HepG2 (cell line): Measurements from ENCODE around the gene ZFHX3. TPM values are rescaled to one million over a fixed set of nuclear protein-coding genes. Genes with fewer than 3 reads are reported as not detected.

Source experiments
- AGO1 ChIP-seq: fragments of 200-400 bp; formaldehyde crosslinking; IDR thresholded peaks from 2 replicates; pipeline ENCODE4 v1.6.1; 2017; ENCODE audit warnings: mild to moderate bottlenecking, low read depth, low read length, moderate library complexity; ENCODE audit not compliant: poor library complexity, severe bottlenecking
- AGO2 ChIP-seq: fragments of 200-400 bp; formaldehyde crosslinking; optimal IDR thresholded peaks from 2 replicates; pipeline ENCODE3; 2017; ENCODE audit warnings: mild to moderate bottlenecking, low read depth, low read length, moderate library complexity
- ARID2 ChIP-seq: sonication (generic); formaldehyde crosslinking; IDR thresholded peaks from 2 replicates; pipeline ENCODE4 v1.8.1; 2022; ENCODE audit warnings: mild to moderate bottlenecking, missing genetic modification reagents, borderline replicate concordance
- CREB1 ChIP-seq, 2 experiments: fragments of 450-650 bp in 1 of 2; IDR thresholded peaks; 2 replicates each; pipeline ENCODE4 v1.6.1; 2016 to 2017; ENCODE audit warnings: control low read depth in 1 of 2, mild to moderate bottlenecking in 1 of 2, missing compliant biosample characterization in 1 of 2, missing genetic modification characterization in 1 of 2
- HNRNPK ChIP-seq: fragments of 200-400 bp; formaldehyde crosslinking; IDR thresholded peaks from 2 replicates; pipeline ENCODE4 v1.6.1; 2018; ENCODE audit warnings: low read length, low read depth, moderate library complexity, mild to moderate bottlenecking; ENCODE audit not compliant: poor library complexity, severe bottlenecking
- KDM2A ChIP-seq: sonication (generic); formaldehyde crosslinking; IDR thresholded peaks from 2 replicates; pipeline ENCODE4 v1.4.0; 2020; ENCODE audit warnings: low read depth, missing genetic modification reagents, borderline replicate concordance
- KLF13 ChIP-seq: sonication (generic); formaldehyde crosslinking; IDR thresholded peaks from 2 replicates; pipeline ENCODE4 v1.4.0; 2020; ENCODE audit warnings: mild to moderate bottlenecking, missing genetic modification reagents
- MTF2 ChIP-seq: sonication (generic); formaldehyde crosslinking; IDR thresholded peaks from 2 replicates; pipeline ENCODE4 v1.5.0; 2020; ENCODE audit warnings: missing genetic modification reagents, borderline replicate concordance
- RAD51 ChIP-seq: fragments of 450-650 bp; IDR thresholded peaks from 2 replicates; pipeline ENCODE4 v1.6.1; 2016; ENCODE audit warnings: borderline replicate concordance
- SIN3B ChIP-seq: fragments of 150-350 bp; IDR thresholded peaks from 2 replicates; pipeline ENCODE4 v1.6.1; 2014; ENCODE audit warnings: low read length
- SOX6 ChIP-seq, 2 experiments: fragments of 450-650 bp in 1 of 2; sonication (generic) in 1 of 2; formaldehyde crosslinking in 1 of 2; IDR thresholded peaks; 2 replicates each; pipeline versions ENCODE4 v1.4.0 to v1.6.1; 2017 to 2020; ENCODE audit warnings: antibody characterized with exemption in 1 of 2, mild to moderate bottlenecking in 1 of 2, missing genetic modification reagents in 1 of 2
- THAP11 ChIP-seq: IDR thresholded peaks from 2 replicates; pipeline ENCODE4 v1.6.1; 2016; ENCODE audit warnings: missing biosample characterization, missing genetic modification reagents
- TOPORS ChIP-seq: sonication (generic); formaldehyde crosslinking; IDR thresholded peaks from 2 replicates; pipeline ENCODE4 v1.8.0; 2023; ENCODE audit warnings: mild to moderate bottlenecking, missing genetic modification reagents
- YY1 ChIP-seq: IDR thresholded peaks from 2 replicates; pipeline ENCODE4 v1.6.1; 2011; ENCODE audit warnings: low read length, low read depth, moderate library complexity, mild to moderate bottlenecking; ENCODE audit not compliant: insufficient read depth, insufficient replicate concordance
- ZNF143 ChIP-seq: sonication (generic); formaldehyde crosslinking; IDR thresholded peaks from 2 replicates; pipeline ENCODE4 v1.4.0; 2020; ENCODE audit warnings: missing genetic modification reagents
- ZNF572 ChIP-seq: sonication (generic); formaldehyde crosslinking; IDR thresholded peaks from 2 replicates; pipeline ENCODE4 v1.5.1; 2020; ENCODE audit warnings: mild to moderate bottlenecking, missing genetic modification reagents
- ZNF775 ChIP-seq: sonication (generic); formaldehyde crosslinking; IDR thresholded peaks from 2 replicates; pipeline ENCODE4 v1.4.0; 2020; ENCODE audit warnings: missing genetic modification reagents, mild to moderate bottlenecking, moderate library complexity, borderline replicate concordance
- polyA plus RNA-seq, 8 experiments: library from polyadenylated mRNA; depleted of rRNA in 3 of 8; stranded (reverse) in 7 of 8; unstranded in 1 of 8; fragments of >200 nt; fragmentation: Illumina TruSeq in 4 of 8; extraction: Trizol in 4 of 8; gene quantifications; 2 replicates each; pipeline versions ENCODE4 v1.2.1 to v1.2.3, GENCODE V29; 2011 to 2016; ENCODE audit warnings: low read depth in 4 of 8, missing spikeins in 1 of 8, mixed read lengths in 1 of 8; ENCODE audit not compliant: insufficient read depth in 1 of 8
- total RNA-seq, 5 experiments: library from RNA; depleted of rRNA; stranded (reverse); fragments of >200 nt; fragmentation: Illumina TruSeq; extraction: Trizol; gene quantifications; 2 replicates each; pipeline ENCODE4 v1.2.3, GENCODE V29; 2016; ENCODE audit warnings: low read depth in 1 of 5
- TF ChIP-seq, protein P1 (sequence below): sonication (generic); formaldehyde crosslinking; conservative IDR thresholded peaks from 2 replicates; pipeline ENCODE4 v1.8.0; 2022; ENCODE audit warnings: missing genetic modification reagents
- TF ChIP-seq, protein P2 (sequence below): sonication (generic); formaldehyde crosslinking; IDR thresholded peaks from 2 replicates; pipeline ENCODE4 v1.5.1; 2020; ENCODE audit warnings: mild to moderate bottlenecking, missing genetic modification reagents, moderate library complexity
- TF ChIP-seq, protein P3 (sequence below): sonication (generic); formaldehyde crosslinking; IDR thresholded peaks from 2 replicates; pipeline ENCODE4 v1.5.1; 2020; ENCODE audit warnings: missing genetic modification reagents, mild to moderate bottlenecking, borderline replicate concordance

Gene ZFHX3
- total and polyA plus RNA-seq, 2 of the 13 experiments (the other 11 are each of a cell fraction or from before 2014, with no cell fraction given): 5.0 to 6.0 TPM

DNA sequence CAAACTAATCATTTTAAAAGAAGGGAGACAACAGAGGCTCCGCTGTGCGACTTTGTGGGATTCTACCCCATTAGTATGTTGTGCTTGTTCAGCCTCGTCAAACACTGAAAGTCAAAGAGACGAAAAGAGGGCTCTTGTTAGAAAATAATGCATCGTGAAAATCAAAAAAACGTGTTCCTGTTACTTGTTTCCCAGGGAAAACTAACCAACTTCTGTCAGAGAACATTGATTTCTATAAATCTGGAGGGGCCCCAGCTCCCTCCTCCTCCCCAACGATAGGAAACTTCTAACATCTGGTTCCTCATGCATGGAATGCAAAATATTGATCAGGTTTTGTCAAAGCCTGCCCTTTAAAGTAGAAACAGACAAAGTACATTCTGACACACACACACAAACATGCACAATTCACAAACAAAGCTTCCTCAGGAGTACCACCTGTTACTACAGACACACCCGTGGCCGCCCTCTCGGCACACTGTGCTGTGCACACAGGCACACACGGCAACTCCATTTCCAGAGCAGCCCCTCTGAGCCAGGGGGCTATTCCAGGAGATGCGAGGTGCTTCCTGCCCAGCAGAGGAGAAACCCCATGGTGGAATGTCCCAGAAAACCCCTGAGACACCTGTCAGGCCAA lies 151.3 kb downstream of the ZFHX3 start (continued):
- TF ChIP-seq, protein P1, sequence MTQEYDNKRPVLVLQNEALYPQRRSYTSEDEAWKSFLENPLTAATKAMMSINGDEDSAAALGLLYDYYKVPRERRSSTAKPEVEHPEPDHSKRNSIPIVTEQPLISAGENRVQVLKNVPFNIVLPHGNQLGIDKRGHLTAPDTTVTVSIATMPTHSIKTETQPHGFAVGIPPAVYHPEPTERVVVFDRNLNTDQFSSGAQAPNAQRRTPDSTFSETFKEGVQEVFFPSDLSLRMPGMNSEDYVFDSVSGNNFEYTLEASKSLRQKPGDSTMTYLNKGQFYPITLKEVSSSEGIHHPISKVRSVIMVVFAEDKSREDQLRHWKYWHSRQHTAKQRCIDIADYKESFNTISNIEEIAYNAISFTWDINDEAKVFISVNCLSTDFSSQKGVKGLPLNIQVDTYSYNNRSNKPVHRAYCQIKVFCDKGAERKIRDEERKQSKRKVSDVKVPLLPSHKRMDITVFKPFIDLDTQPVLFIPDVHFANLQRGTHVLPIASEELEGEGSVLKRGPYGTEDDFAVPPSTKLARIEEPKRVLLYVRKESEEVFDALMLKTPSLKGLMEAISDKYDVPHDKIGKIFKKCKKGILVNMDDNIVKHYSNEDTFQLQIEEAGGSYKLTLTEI: no peak
- TF ChIP-seq HNRNPK: no peak
- no peak for TF ChIP-seq KDM2A (CRISPR knock-in tag)
- TF ChIP-seq AGO2: no peak
- TF ChIP-seq ZNF143 (CRISPR knock-in tag): no peak
- TF ChIP-seq SIN3B: no peak
- TF ChIP-seq ARID2 (CRISPR knock-in tag): 0 out of 2 replicates have a peak, but pooled peaks have one; percentile 39
- TF ChIP-seq SOX6 (IDR thresholded peaks at IDR 0.05): no peak
- peak; percentile 73 for TF ChIP-seq SOX6 (CRISPR knock-in tag; IDR thresholded peaks at IDR 0.05)
- TF ChIP-seq TOPORS (CRISPR knock-in tag): no peak
- TF ChIP-seq CREB1 (IDR thresholded peaks at IDR 0.05): no peak
- peak; percentile 63 for TF ChIP-seq CREB1 (CRISPR knock-in tag; IDR thresholded peaks at IDR 0.05)
- TF ChIP-seq KLF13: no peak
- TF ChIP-seq, protein P2, sequence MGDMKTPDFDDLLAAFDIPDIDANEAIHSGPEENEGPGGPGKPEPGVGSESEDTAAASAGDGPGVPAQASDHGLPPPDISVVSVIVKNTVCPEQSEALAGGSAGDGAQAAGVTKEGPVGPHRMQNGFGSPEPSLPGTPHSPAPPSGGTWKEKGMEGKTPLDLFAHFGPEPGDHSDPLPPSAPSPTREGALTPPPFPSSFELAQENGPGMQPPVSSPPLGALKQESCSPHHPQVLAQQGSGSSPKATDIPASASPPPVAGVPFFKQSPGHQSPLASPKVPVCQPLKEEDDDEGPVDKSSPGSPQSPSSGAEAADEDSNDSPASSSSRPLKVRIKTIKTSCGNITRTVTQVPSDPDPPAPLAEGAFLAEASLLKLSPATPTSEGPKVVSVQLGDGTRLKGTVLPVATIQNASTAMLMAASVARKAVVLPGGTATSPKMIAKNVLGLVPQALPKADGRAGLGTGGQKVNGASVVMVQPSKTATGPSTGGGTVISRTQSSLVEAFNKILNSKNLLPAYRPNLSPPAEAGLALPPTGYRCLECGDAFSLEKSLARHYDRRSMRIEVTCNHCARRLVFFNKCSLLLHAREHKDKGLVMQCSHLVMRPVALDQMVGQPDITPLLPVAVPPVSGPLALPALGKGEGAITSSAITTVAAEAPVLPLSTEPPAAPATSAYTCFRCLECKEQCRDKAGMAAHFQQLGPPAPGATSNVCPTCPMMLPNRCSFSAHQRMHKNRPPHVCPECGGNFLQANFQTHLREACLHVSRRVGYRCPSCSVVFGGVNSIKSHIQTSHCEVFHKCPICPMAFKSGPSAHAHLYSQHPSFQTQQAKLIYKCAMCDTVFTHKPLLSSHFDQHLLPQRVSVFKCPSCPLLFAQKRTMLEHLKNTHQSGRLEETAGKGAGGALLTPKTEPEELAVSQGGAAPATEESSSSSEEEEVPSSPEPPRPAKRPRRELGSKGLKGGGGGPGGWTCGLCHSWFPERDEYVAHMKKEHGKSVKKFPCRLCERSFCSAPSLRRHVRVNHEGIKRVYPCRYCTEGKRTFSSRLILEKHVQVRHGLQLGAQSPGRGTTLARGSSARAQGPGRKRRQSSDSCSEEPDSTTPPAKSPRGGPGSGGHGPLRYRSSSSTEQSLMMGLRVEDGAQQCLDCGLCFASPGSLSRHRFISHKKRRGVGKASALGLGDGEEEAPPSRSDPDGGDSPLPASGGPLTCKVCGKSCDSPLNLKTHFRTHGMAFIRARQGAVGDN (CRISPR knock-in tag): peak; percentile 71
- no peak for TF ChIP-seq RAD51
- no peak for TF ChIP-seq AGO1
- TF ChIP-seq, protein P3, sequence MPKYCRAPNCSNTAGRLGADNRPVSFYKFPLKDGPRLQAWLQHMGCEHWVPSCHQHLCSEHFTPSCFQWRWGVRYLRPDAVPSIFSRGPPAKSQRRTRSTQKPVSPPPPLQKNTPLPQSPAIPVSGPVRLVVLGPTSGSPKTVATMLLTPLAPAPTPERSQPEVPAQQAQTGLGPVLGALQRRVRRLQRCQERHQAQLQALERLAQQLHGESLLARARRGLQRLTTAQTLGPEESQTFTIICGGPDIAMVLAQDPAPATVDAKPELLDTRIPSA: no peak
- TF ChIP-seq YY1: no peak
- TF ChIP-seq THAP11 (CRISPR knock-in tag): no peak
- no peak for TF ChIP-seq ZNF572
- TF ChIP-seq ZNF775 (CRISPR knock-in tag): no peak
- no peak for TF ChIP-seq MTF2 (CRISPR knock-in tag)
